SK-N-SH (cell line): Measurements from ENCODE around the gene ZC3H10.

ENCODE experiments used
- CHD2 ChIP-seq: fragments of 150-350 bp; IDR thresholded peaks from 2 replicates; pipeline ENCODE4 v1.6.1; 2018; ENCODE audit warnings: low read length; ENCODE audit not compliant: partially characterized antibody
- ELF1 ChIP-seq: IDR thresholded peaks from 2 replicates; pipeline ENCODE4 v1.4.0; 2012
- MEF2A ChIP-seq: IDR thresholded peaks from 2 replicates; pipeline ENCODE4 v1.4.0; 2012; ENCODE audit warnings: low read depth, borderline replicate concordance
- NRF1 ChIP-seq: IDR thresholded peaks from 2 replicates; pipeline ENCODE4 v1.6.1; 2012; ENCODE audit warnings: low read depth, mild to moderate bottlenecking, low read length
- POLR2AphosphoS5 ChIP-seq: IDR thresholded peaks from 2 replicates; pipeline ENCODE4 v1.6.1; 2012; ENCODE audit warnings: low read depth, low read length
- RXRA ChIP-seq: IDR thresholded peaks from 2 replicates; pipeline ENCODE4 v1.4.0; 2012; ENCODE audit warnings: low read depth, mild to moderate bottlenecking, borderline replicate concordance
- SIN3A ChIP-seq: IDR thresholded peaks from 2 replicates; pipeline ENCODE4 v1.6.1; 2012; ENCODE audit warnings: low read depth, mild to moderate bottlenecking, low read length, moderate library complexity, borderline replicate concordance
- YY1 ChIP-seq: IDR thresholded peaks from 2 replicates; pipeline ENCODE4 v1.4.0; 2012; ENCODE audit warnings: low read depth, mild to moderate bottlenecking
- TF ChIP-seq, protein P1 (sequence below): IDR thresholded peaks from 2 replicates; pipeline ENCODE4 v1.6.1; 2012; ENCODE audit warnings: mild to moderate bottlenecking, low read depth, low read length, moderate library complexity
- TF ChIP-seq, protein P2 (sequence below): fragments of 200-600 bp; sonication (generic); IDR thresholded peaks from 2 replicates; pipeline ENCODE4 v1.6.1; 2017; ENCODE audit warnings: antibody characterized with exemption, mild to moderate bottlenecking, moderate library complexity

DNA sequence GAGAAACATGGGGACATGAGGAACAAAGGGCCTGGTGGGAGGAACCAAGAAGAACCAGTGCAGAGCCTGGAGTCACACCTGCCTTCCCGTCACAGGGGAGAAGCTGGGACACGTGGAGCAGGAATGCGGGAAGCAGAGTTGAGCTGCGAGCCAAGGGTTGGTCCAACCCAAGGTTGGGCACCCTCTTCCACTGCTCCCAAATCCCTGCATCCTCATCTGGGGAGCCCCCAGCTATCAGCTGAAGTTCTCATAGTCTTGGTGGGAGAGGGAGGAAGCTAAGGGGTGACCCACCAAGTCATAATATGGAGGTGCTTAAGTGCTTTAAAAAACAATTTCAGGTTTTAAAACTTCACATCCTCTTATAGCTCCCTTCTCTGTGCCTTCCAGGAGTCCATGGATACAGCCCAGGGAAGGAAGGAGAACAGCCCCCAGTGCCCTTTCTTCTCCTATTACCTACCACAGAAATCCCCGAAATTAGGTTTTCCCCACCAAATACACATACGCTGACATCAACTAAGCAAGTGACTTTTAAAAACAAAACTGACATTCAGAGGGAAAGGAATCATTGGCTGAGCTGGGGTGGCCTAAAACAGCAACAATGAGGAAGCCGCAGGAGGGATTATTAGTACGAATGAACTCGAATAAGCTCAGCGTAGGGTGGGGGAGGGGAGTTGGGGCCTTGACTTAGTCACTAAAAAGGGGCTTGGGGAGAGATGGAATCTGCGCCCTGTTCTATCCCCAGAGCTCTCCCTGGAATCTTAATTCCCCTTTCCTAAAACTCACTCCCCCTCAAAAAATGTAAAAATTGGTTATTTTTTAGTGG lies 44.6 kb downstream of the ZC3H10 start:
- TF ChIP-seq, protein P1, sequence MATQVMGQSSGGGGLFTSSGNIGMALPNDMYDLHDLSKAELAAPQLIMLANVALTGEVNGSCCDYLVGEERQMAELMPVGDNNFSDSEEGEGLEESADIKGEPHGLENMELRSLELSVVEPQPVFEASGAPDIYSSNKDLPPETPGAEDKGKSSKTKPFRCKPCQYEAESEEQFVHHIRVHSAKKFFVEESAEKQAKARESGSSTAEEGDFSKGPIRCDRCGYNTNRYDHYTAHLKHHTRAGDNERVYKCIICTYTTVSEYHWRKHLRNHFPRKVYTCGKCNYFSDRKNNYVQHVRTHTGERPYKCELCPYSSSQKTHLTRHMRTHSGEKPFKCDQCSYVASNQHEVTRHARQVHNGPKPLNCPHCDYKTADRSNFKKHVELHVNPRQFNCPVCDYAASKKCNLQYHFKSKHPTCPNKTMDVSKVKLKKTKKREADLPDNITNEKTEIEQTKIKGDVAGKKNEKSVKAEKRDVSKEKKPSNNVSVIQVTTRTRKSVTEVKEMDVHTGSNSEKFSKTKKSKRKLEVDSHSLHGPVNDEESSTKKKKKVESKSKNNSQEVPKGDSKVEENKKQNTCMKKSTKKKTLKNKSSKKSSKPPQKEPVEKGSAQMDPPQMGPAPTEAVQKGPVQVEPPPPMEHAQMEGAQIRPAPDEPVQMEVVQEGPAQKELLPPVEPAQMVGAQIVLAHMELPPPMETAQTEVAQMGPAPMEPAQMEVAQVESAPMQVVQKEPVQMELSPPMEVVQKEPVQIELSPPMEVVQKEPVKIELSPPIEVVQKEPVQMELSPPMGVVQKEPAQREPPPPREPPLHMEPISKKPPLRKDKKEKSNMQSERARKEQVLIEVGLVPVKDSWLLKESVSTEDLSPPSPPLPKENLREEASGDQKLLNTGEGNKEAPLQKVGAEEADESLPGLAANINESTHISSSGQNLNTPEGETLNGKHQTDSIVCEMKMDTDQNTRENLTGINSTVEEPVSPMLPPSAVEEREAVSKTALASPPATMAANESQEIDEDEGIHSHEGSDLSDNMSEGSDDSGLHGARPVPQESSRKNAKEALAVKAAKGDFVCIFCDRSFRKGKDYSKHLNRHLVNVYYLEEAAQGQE, result no peak
- TF ChIP-seq MEF2A (no peak), ELF1 (no peak), NRF1 (no peak), CHD2 (no peak), SIN3A (no peak), POLR2AphosphoS5 (no peak; the same call in 1 of the 2 replicates), RXRA (no peak), YY1 (no peak)
- TF ChIP-seq, protein P2, sequence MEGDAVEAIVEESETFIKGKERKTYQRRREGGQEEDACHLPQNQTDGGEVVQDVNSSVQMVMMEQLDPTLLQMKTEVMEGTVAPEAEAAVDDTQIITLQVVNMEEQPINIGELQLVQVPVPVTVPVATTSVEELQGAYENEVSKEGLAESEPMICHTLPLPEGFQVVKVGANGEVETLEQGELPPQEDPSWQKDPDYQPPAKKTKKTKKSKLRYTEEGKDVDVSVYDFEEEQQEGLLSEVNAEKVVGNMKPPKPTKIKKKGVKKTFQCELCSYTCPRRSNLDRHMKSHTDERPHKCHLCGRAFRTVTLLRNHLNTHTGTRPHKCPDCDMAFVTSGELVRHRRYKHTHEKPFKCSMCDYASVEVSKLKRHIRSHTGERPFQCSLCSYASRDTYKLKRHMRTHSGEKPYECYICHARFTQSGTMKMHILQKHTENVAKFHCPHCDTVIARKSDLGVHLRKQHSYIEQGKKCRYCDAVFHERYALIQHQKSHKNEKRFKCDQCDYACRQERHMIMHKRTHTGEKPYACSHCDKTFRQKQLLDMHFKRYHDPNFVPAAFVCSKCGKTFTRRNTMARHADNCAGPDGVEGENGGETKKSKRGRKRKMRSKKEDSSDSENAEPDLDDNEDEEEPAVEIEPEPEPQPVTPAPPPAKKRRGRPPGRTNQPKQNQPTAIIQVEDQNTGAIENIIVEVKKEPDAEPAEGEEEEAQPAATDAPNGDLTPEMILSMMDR, result no peak
